SK-N-DZ (cell line): ENCODE data around the gene TSPAN9.
A peak's percentile ranks its signal among the peaks of the same experiment; 100 is the strongest.

Experiments
- DNase-seq: peaks from one replicate; pipeline ENCODE4 v3.0.0-alpha.2; 2015; ENCODE audit warnings: low spot score

The TSPAN9 gene

GRCh38 chr12:3293446-3294161 lies 216.4 kb downstream of the TSPAN9 start:
- peak; percentile 66 for DNase-seq

GRCh38 chr12:3294481-3294911 lies 217.3 kb downstream of the TSPAN9 start:
- no peak for DNase-seq

GRCh38 chr12:3295225-3295624 lies 218.0 kb downstream of the TSPAN9 start:
- no peak for DNase-seq

GRCh38 chr12:3295646-3296408 lies 218.6 kb downstream of the TSPAN9 start:
- DNase-seq = no peak

GRCh38 chr12:3296409-3296701 lies 219.2 kb downstream of the TSPAN9 start:
- no peak for DNase-seq

- DNase-seq = no peak
These were observed 221.4 kb downstream of the TSPAN9 start for GRCh38 chr12:3298603-3299002.

GRCh38 chr12:3299929-3300832 lies 223.0 kb downstream of the TSPAN9 start:
- DNase-seq = peak; percentile 88

- DNase-seq = no peak
These were observed 223.7 kb downstream of the TSPAN9 start for GRCh38 chr12:3300833-3301401.

GRCh38 chr12:3302401-3303041 lies 225.3 kb downstream of the TSPAN9 start:
- no peak for DNase-seq

- DNase-seq = no peak
These were observed 226.4 kb downstream of the TSPAN9 start for GRCh38 chr12:3303410-3304136.

GRCh38 chr12:3304436-3305165 lies 227.4 kb downstream of the TSPAN9 start:
- no peak for DNase-seq

GRCh38 chr12:3305464-3305863 lies 228.3 kb downstream of the TSPAN9 start:
- no peak for DNase-seq

- no peak for DNase-seq
These were observed 228.9 kb downstream of the TSPAN9 start for GRCh38 chr12:3305904-3306619.

- no peak for DNase-seq
These were observed 230.2 kb downstream of the TSPAN9 start for GRCh38 chr12:3307389-3307788.

GRCh38 chr12:3308063-3308462 lies 230.9 kb downstream of the TSPAN9 start:
- no peak for DNase-seq

- no peak for DNase-seq
These were observed 231.4 kb downstream of the TSPAN9 start for GRCh38 chr12:3308609-3309008.

GRCh38 chr12:3309805-3310204 lies 232.6 kb downstream of the TSPAN9 start:
- no peak for DNase-seq

GRCh38 chr12:3310271-3311026 lies 233.3 kb downstream of the TSPAN9 start:
- no peak for DNase-seq

- DNase-seq = no peak
These were observed 233.8 kb downstream of the TSPAN9 start for GRCh38 chr12:3311027-3311402.
